Liver (tissue), 9 donors: Measurements from ENCODE around the gene ADGRG3. TPM values are rescaled to one million over a fixed set of nuclear protein-coding genes. Genes with fewer than 3 reads are reported as not detected.

ENCODE experiments used
- DNase-seq: peaks from one replicate; pipeline ENCODE4 v3.0.0-alpha.2; 2017; ENCODE audit warnings: low spot score
- H3K27ac ChIP-seq, 2 donors: one replicate each; pipeline ENCODE4 v1.7.0; 2013; ENCODE audit warnings: inconsistent platforms in 2 of 2, low read length in 2 of 2, control low read depth in 1 of 2, low read depth in 1 of 2, mild to moderate bottlenecking in 1 of 2
- H3K27me3 ChIP-seq, 4 donors: one replicate each; pipeline versions ENCODE4 v1.6.1 to v1.7.0; 2013; ENCODE audit warnings: low read length in 3 of 4, inconsistent platforms in 1 of 4, mild to moderate bottlenecking in 1 of 4, moderate library complexity in 1 of 4; ENCODE audit not compliant: control insufficient read depth in 4 of 4, insufficient read depth in 4 of 4
- H3K36me3 ChIP-seq, 4 donors: one replicate each; pipeline versions ENCODE4 v1.6.1 to v1.7.0; 2013; ENCODE audit warnings: low read length in 3 of 4, mild to moderate bottlenecking in 3 of 4, low read depth in 1 of 4, moderate library complexity in 1 of 4; ENCODE audit not compliant: control insufficient read depth in 4 of 4, insufficient read depth in 3 of 4
- H3K4me1 ChIP-seq, 4 donors: one replicate each; pipeline versions ENCODE4 v1.6.1 to v1.7.0; 2013; ENCODE audit warnings: low read length in 3 of 4, mild to moderate bottlenecking in 3 of 4, moderate library complexity in 1 of 4; ENCODE audit not compliant: control insufficient read depth in 4 of 4, insufficient read depth in 4 of 4
- H3K4me3 ChIP-seq, 3 donors: one replicate each; pipeline versions ENCODE4 v1.6.1 to v1.7.0; 2013; ENCODE audit warnings: low read length in 3 of 3, control low read depth in 1 of 3, low read depth in 1 of 3, mild to moderate bottlenecking in 1 of 3
- H3K9ac ChIP-seq, 2 donors: one replicate each; pipeline ENCODE4 v1.7.0; 2013; ENCODE audit warnings: low read length in 2 of 2, mild to moderate bottlenecking in 2 of 2, moderate library complexity in 2 of 2, control low read depth in 1 of 2, low read depth in 1 of 2
- H3K9me3 ChIP-seq, 4 donors: one replicate each; pipeline versions ENCODE4 v1.6.1 to v1.7.0; 2013; ENCODE audit warnings: low read length in 3 of 4; ENCODE audit not compliant: control insufficient read depth in 4 of 4
- EGR1 ChIP-seq, 2 donors: IDR thresholded peaks; 2 replicates each; pipeline ENCODE4 v1.6.1; 2016 to 2018; ENCODE audit warnings: antibody characterized with exemption in 2 of 2, low read depth in 2 of 2
- FOXA1 ChIP-seq: IDR thresholded peaks from 2 replicates; pipeline ENCODE4 v1.6.1; 2016; ENCODE audit warnings: antibody characterized with exemption
- FOXA2 ChIP-seq: IDR thresholded peaks from 2 replicates; pipeline ENCODE4 v1.6.1; 2016; ENCODE audit warnings: antibody characterized with exemption
- GABPA ChIP-seq, 2 donors: IDR thresholded peaks in 1 of 2; conservative IDR thresholded peaks in 1 of 2; 2 replicates each; pipeline ENCODE4 v1.6.1; 2016; ENCODE audit warnings: antibody characterized with exemption in 2 of 2, mild to moderate bottlenecking in 1 of 2, moderate library complexity in 1 of 2
- HNF4A ChIP-seq, 2 donors: conservative IDR thresholded peaks; 2 replicates each; pipeline ENCODE4 v1.6.1; 2016; ENCODE audit warnings: antibody characterized with exemption in 2 of 2, mild to moderate bottlenecking in 2 of 2
- HNF4G ChIP-seq: IDR thresholded peaks from 2 replicates; pipeline ENCODE4 v1.6.1; 2016; ENCODE audit warnings: antibody characterized with exemption
- JUND ChIP-seq, 2 donors: IDR thresholded peaks; 2 replicates each; pipeline ENCODE4 v1.6.1; 2016; ENCODE audit warnings: antibody characterized with exemption in 2 of 2
- NR2F2 ChIP-seq: IDR thresholded peaks from 2 replicates; pipeline ENCODE4 v1.6.1; 2016; ENCODE audit warnings: antibody characterized with exemption
- SP1 ChIP-seq: IDR thresholded peaks from 2 replicates; pipeline ENCODE4 v1.6.1; 2018; ENCODE audit warnings: antibody characterized with exemption, mild to moderate bottlenecking
- TAF1 ChIP-seq: conservative IDR thresholded peaks from 2 replicates; pipeline ENCODE4 v1.6.1; 2016; ENCODE audit warnings: antibody characterized with exemption, mild to moderate bottlenecking
- YY1 ChIP-seq: IDR thresholded peaks from 2 replicates; pipeline ENCODE4 v1.6.1; 2016; ENCODE audit warnings: antibody characterized with exemption, mild to moderate bottlenecking
- WGBS: extraction: QIAGEN DNeasy Blood & Tissue Kit; methylation state at CpG from one replicate; pipeline ENCODE4 v1.1.7; 2013; 5-methylcytosine and 5-hydroxymethylcytosine counted together
- polyA plus RNA-seq, 2 donors: library from polyadenylated mRNA; stranded (reverse) in 1 of 2; unstranded in 1 of 2; fragments of 200-250 nt in 1 of 2; fragments of >200 nt in 1 of 2; fragmentation: Nextera tagmentation in 1 of 2; extraction: Ambion mirVana in 1 of 2; gene quantifications; one replicate each; pipeline versions ENCODE4 v1.2.1 to v1.2.3, GENCODE V29; 2013 to 2015
- total RNA-seq, 2 donors: library from RNA; depleted of rRNA; stranded (reverse); fragments of >200 nt; gene quantifications; one replicate each; pipeline ENCODE4 v1.2.3, GENCODE V29; 2014
- TF ChIP-seq, protein P1 (sequence below): IDR thresholded peaks from 2 replicates; pipeline ENCODE4 v1.6.1; 2016; ENCODE audit warnings: antibody characterized with exemption
- TF ChIP-seq, protein P2 (sequence below): IDR thresholded peaks from 2 replicates; pipeline ENCODE4 v1.6.1; 2016; ENCODE audit warnings: antibody characterized with exemption, mild to moderate bottlenecking
- TF ChIP-seq, protein P3 (sequence below): IDR thresholded peaks from 2 replicates; pipeline ENCODE4 v1.6.1; 2016; ENCODE audit warnings: antibody characterized with exemption
- donor health status: healthy.
- donor health status: healthy.
- donor health status: healthy.
- donor health status: healthy.
- donor health status: healthy.

Gene ADGRG3
- total and polyA plus RNA-seq, 4 donors = 0.52 to 3.2 (median 1.0) TPM

DNA sequence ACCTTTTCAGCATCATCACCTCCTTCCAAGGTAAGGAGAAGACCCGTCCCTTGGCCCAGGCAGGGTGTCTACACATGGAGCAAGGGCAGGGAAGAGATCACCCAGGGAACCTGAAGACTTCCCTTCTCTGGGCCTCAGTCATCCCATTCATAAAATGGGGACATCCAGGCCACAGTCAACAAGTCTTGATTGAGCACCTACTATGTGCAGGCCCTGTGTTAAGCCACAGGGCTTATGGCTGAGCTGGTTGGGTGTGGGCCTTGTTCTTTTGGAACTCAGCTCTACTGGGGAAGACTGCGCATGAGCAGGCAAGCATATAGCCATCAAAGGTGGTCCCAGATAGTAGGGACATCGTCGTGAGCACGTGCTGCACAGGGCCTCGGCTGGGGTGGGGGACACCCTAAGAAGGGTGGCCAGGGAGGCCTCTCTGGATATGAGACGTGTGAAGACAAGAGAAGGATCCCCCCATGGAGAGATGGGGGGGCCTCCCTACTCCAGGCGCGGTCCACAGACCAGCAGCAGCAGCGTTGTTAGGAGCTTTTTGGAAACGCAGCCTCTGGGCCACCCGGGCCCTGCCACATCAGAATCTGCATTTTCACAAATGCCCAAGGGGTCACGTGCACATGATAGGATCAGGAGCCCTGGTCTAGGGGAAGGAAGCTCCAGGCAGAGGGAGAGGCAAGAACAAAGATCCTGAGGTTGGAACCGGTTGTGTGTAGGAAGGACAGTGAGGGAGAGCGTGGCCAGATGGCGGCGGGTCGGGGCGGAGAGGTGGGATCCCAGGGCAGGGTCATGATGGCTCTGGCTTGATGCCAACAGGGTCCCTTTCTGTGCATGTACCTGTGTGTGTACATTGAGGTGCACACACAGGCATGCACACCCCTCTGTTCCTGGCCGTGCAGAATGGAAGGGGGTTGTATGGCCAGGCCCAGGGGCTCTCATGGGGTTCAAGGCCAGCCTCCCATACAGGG is 5.9 kb upstream of the ADGRG3 start:
- Histone ChIP-seq H3K27ac (no peak overlapping the region), H3K9me3 (no peaks in the 10 kb centered on the region), H3K27me3 (no peaks in the 10 kb centered on the region), H3K36me3 (no peaks in the 10 kb centered on the region), H3K4me1 (peaks cover 0 to 3% (median 2%) of the 10 kb centered on the region in 4 donors), H3K4me3 (no peak overlapping the region), H3K9ac (no peak overlapping the region)
- DNase-seq = no peak
- WGBS = 93% methylated on average over 20 of the region's 20 CpGs
- TF ChIP-seq TAF1 = no peak
- TF ChIP-seq, protein P1, sequence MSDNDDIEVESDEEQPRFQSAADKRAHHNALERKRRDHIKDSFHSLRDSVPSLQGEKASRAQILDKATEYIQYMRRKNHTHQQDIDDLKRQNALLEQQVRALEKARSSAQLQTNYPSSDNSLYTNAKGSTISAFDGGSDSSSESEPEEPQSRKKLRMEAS = no peak
- TF ChIP-seq NR2F2 = no peak
- no peak for TF ChIP-seq HNF4G
- no peak for TF ChIP-seq GABPA (IDR thresholded peaks at IDR 0.05 in 1 of 2, conservative IDR thresholded peaks at IDR 0.05 in 1 of 2)
- TF ChIP-seq FOXA2 = no peak
- TF ChIP-seq, protein P2, sequence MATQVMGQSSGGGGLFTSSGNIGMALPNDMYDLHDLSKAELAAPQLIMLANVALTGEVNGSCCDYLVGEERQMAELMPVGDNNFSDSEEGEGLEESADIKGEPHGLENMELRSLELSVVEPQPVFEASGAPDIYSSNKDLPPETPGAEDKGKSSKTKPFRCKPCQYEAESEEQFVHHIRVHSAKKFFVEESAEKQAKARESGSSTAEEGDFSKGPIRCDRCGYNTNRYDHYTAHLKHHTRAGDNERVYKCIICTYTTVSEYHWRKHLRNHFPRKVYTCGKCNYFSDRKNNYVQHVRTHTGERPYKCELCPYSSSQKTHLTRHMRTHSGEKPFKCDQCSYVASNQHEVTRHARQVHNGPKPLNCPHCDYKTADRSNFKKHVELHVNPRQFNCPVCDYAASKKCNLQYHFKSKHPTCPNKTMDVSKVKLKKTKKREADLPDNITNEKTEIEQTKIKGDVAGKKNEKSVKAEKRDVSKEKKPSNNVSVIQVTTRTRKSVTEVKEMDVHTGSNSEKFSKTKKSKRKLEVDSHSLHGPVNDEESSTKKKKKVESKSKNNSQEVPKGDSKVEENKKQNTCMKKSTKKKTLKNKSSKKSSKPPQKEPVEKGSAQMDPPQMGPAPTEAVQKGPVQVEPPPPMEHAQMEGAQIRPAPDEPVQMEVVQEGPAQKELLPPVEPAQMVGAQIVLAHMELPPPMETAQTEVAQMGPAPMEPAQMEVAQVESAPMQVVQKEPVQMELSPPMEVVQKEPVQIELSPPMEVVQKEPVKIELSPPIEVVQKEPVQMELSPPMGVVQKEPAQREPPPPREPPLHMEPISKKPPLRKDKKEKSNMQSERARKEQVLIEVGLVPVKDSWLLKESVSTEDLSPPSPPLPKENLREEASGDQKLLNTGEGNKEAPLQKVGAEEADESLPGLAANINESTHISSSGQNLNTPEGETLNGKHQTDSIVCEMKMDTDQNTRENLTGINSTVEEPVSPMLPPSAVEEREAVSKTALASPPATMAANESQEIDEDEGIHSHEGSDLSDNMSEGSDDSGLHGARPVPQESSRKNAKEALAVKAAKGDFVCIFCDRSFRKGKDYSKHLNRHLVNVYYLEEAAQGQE = no peak
- no peak for TF ChIP-seq FOXA1
- no peak for TF ChIP-seq HNF4A (conservative IDR thresholded peaks at IDR 0.05)
- TF ChIP-seq SP1 = no peak
- no peak for TF ChIP-seq YY1
- TF ChIP-seq, protein P3, sequence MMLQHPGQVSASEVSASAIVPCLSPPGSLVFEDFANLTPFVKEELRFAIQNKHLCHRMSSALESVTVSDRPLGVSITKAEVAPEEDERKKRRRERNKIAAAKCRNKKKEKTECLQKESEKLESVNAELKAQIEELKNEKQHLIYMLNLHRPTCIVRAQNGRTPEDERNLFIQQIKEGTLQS = no peak

DNA sequence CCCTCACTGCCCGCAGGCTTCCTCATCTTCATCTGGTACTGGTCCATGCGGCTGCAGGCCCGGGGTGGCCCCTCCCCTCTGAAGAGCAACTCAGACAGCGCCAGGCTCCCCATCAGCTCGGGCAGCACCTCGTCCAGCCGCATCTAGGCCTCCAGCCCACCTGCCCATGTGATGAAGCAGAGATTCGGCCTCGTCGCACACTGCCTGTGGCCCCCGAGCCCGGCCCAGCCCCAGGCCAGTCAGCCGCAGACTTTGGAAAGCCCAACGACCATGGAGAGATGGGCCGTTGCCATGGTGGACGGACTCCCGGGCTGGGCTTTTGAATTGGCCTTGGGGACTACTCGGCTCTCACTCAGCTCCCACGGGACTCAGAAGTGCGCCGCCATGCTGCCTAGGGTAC is 4.7 kb upstream of the ADGRG3 start:
- no peaks in the 10 kb centered on the region for H3K9me3 ChIP-seq
- no peaks in the 10 kb centered on the region for H3K27me3 ChIP-seq
- no peak overlapping the region for H3K27ac ChIP-seq
- H3K9ac ChIP-seq = no peak overlapping the region
- TF ChIP-seq JUND (IDR thresholded peaks at IDR 0.05) = no peak
- TF ChIP-seq EGR1 (IDR thresholded peaks at IDR 0.05; ENCODE audit: low read depth in 2 of 2) = no peak
- no peak for TF ChIP-seq YY1
- TF ChIP-seq HNF4G = no peak
- no peak for TF ChIP-seq FOXA1
- no peak for TF ChIP-seq NR2F2
- TF ChIP-seq SP1 = no peak
- TF ChIP-seq, protein P2 = no peak
- H3K4me3 ChIP-seq = no peak overlapping the region
- WGBS = 94% methylated on average over 21 of the region's 21 CpGs
- no peak for DNase-seq
- no peaks in the 10 kb centered on the region for H3K36me3 ChIP-seq
- peaks cover 0 to 12% (median 7%) of the 10 kb centered on the region in 4 donors for H3K4me1 ChIP-seq
